T47D (cell line): Measurements from ENCODE around the gene KRTAP4-2.
"Not testable (repeated sequence)": the region's sequence is repeated elsewhere in the genome, so short reads cannot be mapped to it uniquely, and the experiment has no call there.

Source experiments
- DNase-seq, 2 experiments: peaks; one replicate each; pipeline versions ENCODE4 v3.0.0 to v3.0.0-alpha.2; 2011 to 2012; ENCODE audit warnings: low read depth in 1 of 2, low spot score in 1 of 2
- JUND ChIP-seq: IDR thresholded peaks from 2 replicates; pipeline ENCODE4 v1.6.1; 2012; ENCODE audit warnings: low read depth
- in situ Hi-C: cut with HindIII; loops from 2 replicates; pipeline ENCODE4 v1.10.0; 2016; ENCODE audit warnings: low sequenced_read_pairs, low pct_unique_long_range_greater_than_20kb

KRTAP4-2 gene

DNA sequence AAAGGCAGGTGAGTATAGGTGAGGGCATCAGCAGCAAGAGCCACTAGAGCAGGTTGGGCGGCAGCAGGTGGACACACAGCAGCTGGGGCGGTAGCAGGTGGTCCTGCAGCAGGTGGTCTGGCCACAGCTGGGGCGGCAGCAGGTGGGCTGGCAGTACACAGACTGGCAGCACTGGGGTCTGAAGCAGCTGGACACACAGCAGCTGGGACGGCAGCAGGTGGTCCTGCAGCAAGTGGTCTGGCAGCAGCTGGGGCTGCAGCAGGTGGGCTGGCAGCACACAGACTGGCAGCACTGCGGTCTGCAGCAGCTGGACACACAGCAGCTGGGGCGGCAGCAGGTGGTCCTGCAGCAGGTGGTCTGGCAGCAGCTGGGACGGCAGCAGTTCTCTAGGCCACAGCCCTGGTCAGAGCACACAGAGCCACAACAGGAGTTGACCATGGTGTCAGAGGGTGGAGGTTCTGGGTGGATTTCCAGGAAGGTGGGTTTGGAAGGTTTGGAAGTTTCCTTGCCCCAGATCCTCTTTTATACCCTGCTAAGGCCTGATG lies at the start of gene KRTAP4-2:
Gene KRTAP4-2 (minus strand): TSS at position 495 of the 545 bp plus-strand sequence. CDS start 57 bp downstream, at position 438.
- no peak for TF ChIP-seq JUND
- DNase-seq, result no peak
- in situ Hi-C loops, result no loop called here

DNA sequence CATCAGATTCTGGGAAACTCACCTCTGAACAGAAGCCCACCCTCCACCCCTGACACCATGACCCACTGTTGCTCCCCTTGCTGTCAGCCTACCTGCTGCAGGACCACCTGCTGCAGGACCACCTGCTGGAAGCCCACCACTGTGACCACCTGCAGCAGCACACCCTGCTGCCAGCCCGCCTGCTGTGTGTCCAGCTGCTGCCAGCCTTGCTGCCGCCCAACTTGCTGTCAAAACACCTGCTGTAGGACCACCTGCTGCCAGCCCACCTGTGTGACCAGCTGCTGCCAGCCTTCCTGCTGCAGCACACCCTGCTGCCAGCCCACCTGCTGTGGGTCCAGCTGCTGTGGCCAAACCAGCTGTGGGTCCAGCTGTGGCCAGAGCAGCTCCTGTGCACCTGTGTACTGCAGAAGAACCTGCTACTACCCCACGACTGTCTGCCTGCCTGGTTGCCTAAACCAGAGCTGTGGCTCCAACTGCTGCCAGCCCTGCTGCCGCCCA lies 48.6 kb upstream of the KRTAP4-2 start, which contains the start of gene KRTAP9-2:
Gene KRTAP9-2 (plus strand): TSS at position 51 of the 498 bp plus-strand sequence. CDS start 7 bp downstream, at position 58.
- in situ Hi-C loops, DNase-seq: not testable (repeated sequence)

DNA sequence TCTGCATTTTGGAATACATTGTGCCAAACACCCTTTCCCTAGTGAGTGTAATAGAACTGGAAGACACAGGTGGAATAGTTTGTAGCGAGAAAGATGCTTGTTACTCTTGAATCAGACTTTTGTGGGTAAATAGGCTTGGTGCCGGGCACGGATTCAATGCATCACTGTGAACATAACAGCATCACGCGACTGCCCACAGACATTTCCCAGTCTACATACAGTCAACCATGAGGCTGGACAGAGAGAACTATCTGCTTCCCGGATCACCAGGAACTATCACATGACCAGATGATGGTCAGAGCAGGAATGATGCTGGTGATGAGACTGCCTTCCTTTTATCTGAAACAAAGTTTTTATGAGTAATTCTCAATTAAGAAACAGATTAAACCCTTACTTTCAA lies 48.0 kb upstream of the KRTAP4-2 start:
- DNase-seq, result no peak
- in situ Hi-C loops, result no loop called here
- no peak for TF ChIP-seq JUND

DNA sequence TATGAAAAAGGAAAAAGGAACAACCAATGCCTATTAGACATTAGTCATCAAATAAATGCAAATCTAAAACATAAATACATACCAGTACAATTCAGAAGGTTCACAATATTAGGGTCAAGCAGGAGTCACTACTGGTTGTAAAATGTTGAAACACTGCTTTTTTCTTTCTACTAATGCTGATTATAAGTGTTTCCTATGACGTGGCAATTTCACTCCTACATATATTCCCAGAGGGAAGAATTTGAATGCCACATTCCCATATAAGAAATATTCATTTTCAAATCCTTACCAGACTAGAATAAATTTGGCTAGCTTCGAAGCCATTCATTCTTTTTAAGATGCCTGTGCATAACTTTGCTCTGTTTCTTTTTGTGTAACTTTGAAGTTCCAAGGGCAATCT lies 45.8 kb upstream of the KRTAP4-2 start:
- no peak for TF ChIP-seq JUND
- DNase-seq, result no peak
- in situ Hi-C loops, result no loop called here

DNA sequence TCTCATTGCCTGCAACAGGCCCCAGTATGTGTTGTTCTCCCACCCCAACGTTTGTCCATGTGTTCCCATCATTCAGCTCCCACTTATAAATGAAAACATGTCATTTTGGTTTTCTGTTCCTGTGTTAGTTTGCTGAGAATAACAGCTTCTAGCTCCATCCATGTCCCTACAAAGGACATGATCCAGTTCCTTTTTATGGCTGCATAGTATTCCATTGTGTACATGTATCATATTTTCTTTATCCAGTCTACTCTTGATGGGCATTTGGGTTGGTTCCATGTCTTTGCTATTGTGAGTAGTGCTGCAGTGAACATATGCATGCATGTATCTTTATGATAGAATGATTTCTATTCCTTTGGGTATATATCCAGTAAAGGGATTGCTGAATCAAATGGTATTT lies 37.7 kb upstream of the KRTAP4-2 start:
- in situ Hi-C loops, result no loop called here
- no peak for TF ChIP-seq JUND
- DNase-seq, result no peak

DNA sequence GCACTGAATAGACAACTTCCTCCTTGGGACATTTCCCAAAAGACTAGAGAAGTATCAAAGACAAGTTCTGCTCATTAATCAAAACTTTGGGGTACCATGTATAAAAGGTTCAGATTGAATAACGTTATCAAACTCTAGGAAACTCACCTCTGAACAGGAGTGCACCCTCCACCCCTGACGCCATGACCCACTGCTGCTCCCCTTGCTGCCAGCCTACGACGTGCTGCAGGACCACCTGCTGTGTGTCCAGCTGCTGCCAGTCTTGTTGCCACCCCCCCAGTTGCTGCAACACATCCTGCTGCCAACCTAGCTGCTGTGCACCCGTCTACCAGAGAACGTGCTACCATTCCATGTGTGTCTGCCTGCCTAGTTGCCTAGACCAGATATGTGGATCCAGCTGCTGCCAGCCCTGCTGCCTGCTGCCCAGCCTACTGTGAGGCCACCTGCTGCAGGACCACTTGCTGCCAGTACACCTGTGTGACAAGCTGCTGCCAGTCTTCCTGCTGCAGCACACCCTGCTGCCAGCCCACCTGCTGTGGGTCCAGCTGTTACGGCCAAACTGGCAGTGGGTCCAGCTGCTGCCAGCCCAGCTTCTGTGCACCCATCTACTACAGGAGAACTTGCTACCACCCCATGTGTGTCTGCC lies 34.6 kb upstream of the KRTAP4-2 start:
- DNase-seq, result no peak
- no peak for TF ChIP-seq JUND
- in situ Hi-C loops, result no loop called here

DNA sequence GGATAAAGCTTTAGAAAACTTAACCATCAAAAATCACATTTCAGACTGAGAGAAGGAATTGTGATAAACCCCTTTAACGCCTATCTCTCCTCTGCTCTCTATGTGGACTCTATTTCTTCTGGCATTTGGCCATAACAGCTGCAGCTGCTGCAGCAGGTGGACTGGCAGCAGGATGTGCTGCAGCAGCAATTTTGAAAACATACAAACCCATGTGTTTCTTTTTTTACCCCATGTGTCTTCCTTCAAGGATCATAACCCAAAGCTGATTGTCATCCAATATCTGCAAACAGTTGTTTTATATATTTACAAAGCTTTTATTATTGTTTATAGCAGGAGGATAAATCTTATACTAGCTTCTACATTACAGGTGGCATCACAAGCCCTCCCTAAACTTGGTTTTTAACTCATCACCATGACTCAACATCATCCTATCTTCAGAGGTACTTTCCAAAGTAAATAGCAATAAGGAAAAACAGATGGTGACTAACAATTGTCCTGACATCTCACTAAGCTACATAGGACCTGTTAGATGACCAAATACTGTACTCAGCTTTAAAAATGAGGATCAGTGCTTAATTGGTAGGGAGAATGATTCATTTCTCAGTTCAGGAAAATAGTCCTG lies 33.9 kb upstream of the KRTAP4-2 start:
- DNase-seq, result no peak
- in situ Hi-C loops, result no loop called here

DNA sequence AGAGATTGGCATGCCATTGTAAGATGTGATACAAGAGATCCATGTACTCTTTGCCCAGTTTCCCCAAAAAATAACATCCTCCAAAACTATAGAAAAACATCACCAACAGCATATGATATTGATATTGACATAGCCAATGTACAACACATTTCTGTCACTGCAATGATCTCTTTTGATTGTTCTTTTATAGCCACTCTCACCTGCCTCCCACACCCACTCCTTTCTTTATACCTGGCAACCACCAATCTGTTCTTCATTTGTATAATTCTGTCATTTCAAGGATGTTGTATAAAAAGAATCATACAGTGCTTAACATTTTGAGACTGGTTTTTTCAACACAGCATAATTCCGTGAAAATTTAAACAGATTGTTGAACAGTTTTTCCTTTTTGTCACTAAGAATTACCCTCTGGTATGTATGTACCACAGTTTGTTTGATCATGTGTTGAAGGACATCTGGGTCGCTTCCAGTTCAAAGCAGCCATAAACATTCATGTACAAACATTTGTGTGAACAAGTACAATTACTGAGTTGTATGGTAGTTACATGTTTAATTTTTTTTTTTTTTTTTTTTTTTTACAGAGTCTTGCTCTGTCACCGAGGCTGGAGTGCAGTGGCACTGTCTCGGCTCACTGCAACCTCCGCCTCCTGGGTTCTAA lies 21.5 kb upstream of the KRTAP4-2 start:
- TF ChIP-seq JUND, result no peak
- in situ Hi-C loops, result no loop called here
- DNase-seq, result no peak

More for the DNA sequence above, 33.9 kb upstream of the KRTAP4-2 start:
- no peak for TF ChIP-seq JUND

DNA sequence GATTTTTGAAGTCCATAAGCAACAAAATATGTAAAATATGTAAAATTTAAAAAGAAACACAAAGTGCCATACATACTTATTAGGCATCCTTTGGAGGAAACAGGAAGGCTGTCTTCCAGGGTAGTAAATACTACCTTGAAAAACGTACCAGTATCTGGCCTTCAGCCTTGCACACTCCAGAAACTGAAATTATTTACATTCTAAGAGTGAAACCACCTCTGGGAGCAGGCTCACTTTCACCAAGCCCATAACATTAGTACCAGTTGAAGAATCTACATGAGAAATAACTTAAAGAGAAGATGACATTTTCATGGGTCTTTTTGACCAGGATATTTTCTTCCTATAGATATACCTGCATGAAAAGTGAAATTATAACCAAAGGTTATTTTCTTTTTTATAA lies 18.0 kb upstream of the KRTAP4-2 start:
- TF ChIP-seq JUND, result no peak
- in situ Hi-C loops, result no loop called here
- no peak for DNase-seq

DNA sequence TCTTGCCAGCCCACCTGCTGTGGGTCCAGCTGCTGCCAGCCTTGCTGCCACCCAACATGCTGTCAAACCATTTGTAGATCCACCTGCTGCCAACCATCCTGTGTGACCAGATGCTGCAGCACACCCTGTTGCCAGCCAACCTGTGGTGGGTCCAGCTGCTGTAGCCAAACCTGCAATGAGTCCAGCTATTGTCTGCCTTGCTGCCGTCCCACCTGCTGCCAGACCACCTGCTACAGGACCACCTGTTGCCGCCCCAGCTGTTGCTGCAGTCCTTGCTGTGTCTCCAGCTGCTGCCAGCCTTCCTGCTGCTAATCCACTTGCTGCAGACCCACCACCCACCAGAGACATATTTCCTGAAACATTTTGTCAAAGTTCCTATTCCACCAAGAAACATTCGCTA lies 12.3 kb upstream of the KRTAP4-2 start:
- no peak for TF ChIP-seq JUND
- in situ Hi-C loops, result no loop called here
- no peak for DNase-seq

DNA sequence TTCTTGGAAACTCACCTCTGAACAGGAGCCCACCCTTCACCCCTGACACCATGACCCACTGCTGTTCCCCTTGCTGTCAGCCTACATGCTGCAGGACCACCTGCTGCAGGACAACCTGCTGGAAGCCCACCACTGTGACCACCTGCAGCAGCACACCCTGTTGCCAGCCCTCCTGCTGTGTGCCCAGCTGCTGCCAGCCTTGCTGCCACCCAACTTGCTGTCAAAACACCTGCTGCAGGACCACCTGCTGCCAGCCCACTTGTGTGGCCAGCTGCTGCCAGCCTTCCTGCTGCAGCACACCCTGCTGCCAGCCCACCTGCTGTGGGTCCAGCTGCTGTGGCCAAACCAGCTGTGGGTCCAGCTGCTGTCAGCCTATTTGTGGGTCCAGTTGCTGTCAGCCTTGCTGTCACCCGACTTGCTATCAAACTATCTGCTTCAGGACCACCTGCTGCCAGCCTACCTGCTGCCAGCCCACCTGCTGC lies 11.9 kb upstream of the KRTAP4-2 start, which contains the start of gene KRTAP9-1:
Gene KRTAP9-1 (plus strand): TSS at position 51 of the 482 bp plus-strand sequence. CDS start 0 bp downstream, at position 51.
- DNase-seq, in situ Hi-C loops: not testable (repeated sequence)

DNA sequence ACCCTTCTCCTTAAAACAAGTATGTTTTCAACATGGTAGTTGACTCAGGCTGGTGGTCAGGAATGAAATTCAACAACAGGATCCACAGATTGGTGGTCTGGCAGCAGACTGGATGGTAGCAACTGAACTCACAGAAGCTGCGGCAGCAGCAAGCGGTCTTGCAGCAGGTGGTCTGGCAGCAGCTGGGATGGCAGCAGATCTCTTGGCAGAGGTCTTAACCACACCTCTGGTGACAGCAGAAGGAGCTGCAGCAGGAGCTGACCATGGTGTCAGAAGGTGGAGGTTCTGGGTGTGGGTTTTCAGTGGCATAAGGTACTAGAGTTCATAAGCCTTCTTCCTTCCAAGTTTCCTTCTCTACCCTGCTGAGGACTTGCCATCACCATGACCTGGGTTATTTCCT lies 8.9 kb upstream of the KRTAP4-2 start:
- in situ Hi-C loops, result no loop called here
- no peak for TF ChIP-seq JUND
- peak in 1 of 2 experiments; percentile 13 for DNase-seq

DNA sequence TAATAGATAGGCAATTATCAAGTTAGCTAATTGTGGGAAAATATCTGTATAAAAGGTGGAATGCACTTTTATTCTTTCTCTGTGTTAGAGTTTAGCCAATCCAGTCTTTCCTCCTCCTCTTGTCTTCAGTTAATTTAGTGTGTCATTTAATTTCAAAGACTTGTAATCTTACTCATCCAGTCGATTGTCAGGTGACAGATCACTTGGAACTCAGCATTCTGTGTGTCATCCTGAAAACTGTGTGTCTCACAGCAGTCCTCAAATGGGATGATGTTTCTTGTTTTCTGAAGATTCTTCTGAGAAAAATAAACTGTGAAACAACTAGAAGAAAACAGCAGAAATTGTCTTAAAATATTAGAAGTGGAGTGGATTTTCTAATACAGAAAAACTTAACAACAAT lies 7.0 kb upstream of the KRTAP4-2 start:
- in situ Hi-C loops, result no loop called here
- no peak for DNase-seq
- no peak for TF ChIP-seq JUND
